ENCODE data around the gene GRIPAP1.

The GRIPAP1 gene

GRCh38 chrX:49019599-49020249 lies 17.7 kb upstream of the GRIPAP1 start:
- Histone ChIP-seq H3K27ac (ENCODE audit: low read depth, low read length) (no peak overlapping the region), H3K36me3 (ENCODE audit: control insufficient read depth, insufficient read depth, low read length) (no peaks in the 10 kb centered on the region), H3K27me3 (ENCODE audit: control insufficient read depth, insufficient read depth, low read length) (no peaks in the 10 kb centered on the region), H3K4me3 (ENCODE audit: low read length) (no peak overlapping the region), H3K4me1 (ENCODE audit: control insufficient read depth, insufficient read depth, low read length) (no peaks in the 10 kb centered on the region), H3K9ac (ENCODE audit: low read length) (no peak overlapping the region)

- no peaks in the 10 kb centered on the region for H3K4me1 ChIP-seq (ENCODE audit: control insufficient read depth, insufficient read depth, low read length)
- H3K27ac ChIP-seq (ENCODE audit: low read depth, low read length): no peak overlapping the region
- H3K4me3 ChIP-seq (ENCODE audit: low read length): no peak overlapping the region
- no peaks in the 10 kb centered on the region for H3K36me3 ChIP-seq (ENCODE audit: control insufficient read depth, insufficient read depth, low read length)
- H3K27me3 ChIP-seq (ENCODE audit: control insufficient read depth, insufficient read depth, low read length): no peaks in the 10 kb centered on the region
- no peak overlapping the region for H3K9ac ChIP-seq (ENCODE audit: low read length)
Measured at GRCh38 chrX:49019050-49019449, 17.0 kb upstream of the GRIPAP1 start.

- Histone ChIP-seq H3K4me1 (ENCODE audit: control insufficient read depth, insufficient read depth, low read length) (no peaks in the 10 kb centered on the region), H3K9ac (ENCODE audit: low read length) (no peak overlapping the region), H3K36me3 (ENCODE audit: control insufficient read depth, insufficient read depth, low read length) (no peaks in the 10 kb centered on the region), H3K27ac (ENCODE audit: low read depth, low read length) (no peak overlapping the region), H3K4me3 (ENCODE audit: low read length) (no peak overlapping the region), H3K27me3 (ENCODE audit: control insufficient read depth, insufficient read depth, low read length) (no peaks in the 10 kb centered on the region)
Measured at GRCh38 chrX:49003696-49004095, 1.6 kb upstream of the GRIPAP1 start.

- Histone ChIP-seq H3K36me3 (ENCODE audit: control insufficient read depth, insufficient read depth, low read length) (peaks cover 5% of the 10 kb centered on the region), H3K4me1 (ENCODE audit: control insufficient read depth, insufficient read depth, low read length) (no peaks in the 10 kb centered on the region), H3K27ac (ENCODE audit: low read depth, low read length) (peak overlapping the region; percentile 16), H3K4me3 (ENCODE audit: low read length) (peak overlapping the region; percentile 80), H3K27me3 (ENCODE audit: control insufficient read depth, insufficient read depth, low read length) (no peaks in the 10 kb centered on the region), H3K9ac (ENCODE audit: low read length) (peak overlapping the region; percentile 52)
Measured at GRCh38 chrX:49001521-49002090, 458 bp downstream of the GRIPAP1 start.

- Histone ChIP-seq H3K4me1 (ENCODE audit: control insufficient read depth, insufficient read depth, low read length) (no peaks in the 10 kb centered on the region), H3K9ac (ENCODE audit: low read length) (no peak overlapping the region), H3K4me3 (ENCODE audit: low read length) (peak overlapping the region; percentile 80), H3K36me3 (ENCODE audit: control insufficient read depth, insufficient read depth, low read length) (peaks cover 5% of the 10 kb centered on the region), H3K27me3 (ENCODE audit: control insufficient read depth, insufficient read depth, low read length) (no peaks in the 10 kb centered on the region), H3K27ac (ENCODE audit: low read depth, low read length) (no peak overlapping the region)
Measured at GRCh38 chrX:49000636-49001035, 1.4 kb downstream of the GRIPAP1 start.

GRCh38 chrX:48999030-48999429 lies 3.0 kb downstream of the GRIPAP1 start:
- no peaks in the 10 kb centered on the region for H3K4me1 ChIP-seq (ENCODE audit: control insufficient read depth, insufficient read depth, low read length)
- peaks cover 5% of the 10 kb centered on the region for H3K36me3 ChIP-seq (ENCODE audit: control insufficient read depth, insufficient read depth, low read length)
- H3K9ac ChIP-seq (ENCODE audit: low read length): no peak overlapping the region
- H3K27me3 ChIP-seq (ENCODE audit: control insufficient read depth, insufficient read depth, low read length): no peaks in the 10 kb centered on the region
- H3K4me3 ChIP-seq (ENCODE audit: low read length): no peak overlapping the region
- H3K27ac ChIP-seq (ENCODE audit: low read depth, low read length): no peak overlapping the region

GRCh38 chrX:48998391-48998790 lies 3.7 kb downstream of the GRIPAP1 start:
- Histone ChIP-seq H3K4me1 (ENCODE audit: control insufficient read depth, insufficient read depth, low read length) (no peaks in the 10 kb centered on the region), H3K27ac (ENCODE audit: low read depth, low read length) (no peak overlapping the region), H3K4me3 (ENCODE audit: low read length) (no peak overlapping the region), H3K27me3 (ENCODE audit: control insufficient read depth, insufficient read depth, low read length) (no peaks in the 10 kb centered on the region), H3K36me3 (ENCODE audit: control insufficient read depth, insufficient read depth, low read length) (peaks cover 5% of the 10 kb centered on the region), H3K9ac (ENCODE audit: low read length) (no peak overlapping the region)

GRCh38 chrX:48997865-48998264 lies 4.2 kb downstream of the GRIPAP1 start:
- peaks cover 5% of the 10 kb centered on the region for H3K36me3 ChIP-seq (ENCODE audit: control insufficient read depth, insufficient read depth, low read length)
- no peaks in the 10 kb centered on the region for H3K27me3 ChIP-seq (ENCODE audit: control insufficient read depth, insufficient read depth, low read length)
- H3K4me3 ChIP-seq (ENCODE audit: low read length): no peak overlapping the region
- H3K9ac ChIP-seq (ENCODE audit: low read length): no peak overlapping the region
- no peaks in the 10 kb centered on the region for H3K4me1 ChIP-seq (ENCODE audit: control insufficient read depth, insufficient read depth, low read length)
- no peak overlapping the region for H3K27ac ChIP-seq (ENCODE audit: low read depth, low read length)

- no peaks in the 10 kb centered on the region for H3K4me1 ChIP-seq (ENCODE audit: control insufficient read depth, insufficient read depth, low read length)
- H3K27ac ChIP-seq (ENCODE audit: low read depth, low read length): no peak overlapping the region
- peaks cover 5% of the 10 kb centered on the region for H3K36me3 ChIP-seq (ENCODE audit: control insufficient read depth, insufficient read depth, low read length)
- no peak overlapping the region for H3K4me3 ChIP-seq (ENCODE audit: low read length)
- H3K9ac ChIP-seq (ENCODE audit: low read length): no peak overlapping the region
- H3K27me3 ChIP-seq (ENCODE audit: control insufficient read depth, insufficient read depth, low read length): no peaks in the 10 kb centered on the region
Measured at GRCh38 chrX:48997455-48997854, 4.6 kb downstream of the GRIPAP1 start.

GRCh38 chrX:48996969-48997368 lies 5.1 kb downstream of the GRIPAP1 start:
- H3K4me1 ChIP-seq (ENCODE audit: control insufficient read depth, insufficient read depth, low read length): no peaks in the 10 kb centered on the region
- H3K27me3 ChIP-seq (ENCODE audit: control insufficient read depth, insufficient read depth, low read length): no peaks in the 10 kb centered on the region
- H3K27ac ChIP-seq (ENCODE audit: low read depth, low read length): no peak overlapping the region
- no peak overlapping the region for H3K9ac ChIP-seq (ENCODE audit: low read length)
- no peak overlapping the region for H3K4me3 ChIP-seq (ENCODE audit: low read length)
- H3K36me3 ChIP-seq (ENCODE audit: control insufficient read depth, insufficient read depth, low read length): peaks cover 5% of the 10 kb centered on the region

- no peak overlapping the region for H3K9ac ChIP-seq (ENCODE audit: low read length)
- H3K36me3 ChIP-seq (ENCODE audit: control insufficient read depth, insufficient read depth, low read length): peaks cover 9% of the 10 kb centered on the region
- no peaks in the 10 kb centered on the region for H3K27me3 ChIP-seq (ENCODE audit: control insufficient read depth, insufficient read depth, low read length)
- no peaks in the 10 kb centered on the region for H3K4me1 ChIP-seq (ENCODE audit: control insufficient read depth, insufficient read depth, low read length)
- no peak overlapping the region for H3K4me3 ChIP-seq (ENCODE audit: low read length)
- no peak overlapping the region for H3K27ac ChIP-seq (ENCODE audit: low read depth, low read length)
Measured at GRCh38 chrX:48992341-48992740, 9.7 kb downstream of the GRIPAP1 start.

- H3K36me3 ChIP-seq (ENCODE audit: control insufficient read depth, insufficient read depth, low read length): peaks cover 10% of the 10 kb centered on the region
- no peak overlapping the region for H3K27ac ChIP-seq (ENCODE audit: low read depth, low read length)
- H3K4me1 ChIP-seq (ENCODE audit: control insufficient read depth, insufficient read depth, low read length): no peaks in the 10 kb centered on the region
- no peak overlapping the region for H3K9ac ChIP-seq (ENCODE audit: low read length)
- no peak overlapping the region for H3K4me3 ChIP-seq (ENCODE audit: low read length)
- H3K27me3 ChIP-seq (ENCODE audit: control insufficient read depth, insufficient read depth, low read length): no peaks in the 10 kb centered on the region
Measured at GRCh38 chrX:48989483-48989882, 12.6 kb downstream of the GRIPAP1 start.

GRCh38 chrX:48983896-48984295 lies 18.2 kb downstream of the GRIPAP1 start:
- Histone ChIP-seq H3K4me3 (ENCODE audit: low read length) (no peak overlapping the region), H3K27me3 (ENCODE audit: control insufficient read depth, insufficient read depth, low read length) (no peaks in the 10 kb centered on the region), H3K9ac (ENCODE audit: low read length) (no peak overlapping the region), H3K36me3 (ENCODE audit: control insufficient read depth, insufficient read depth, low read length) (peaks cover 25% of the 10 kb centered on the region), H3K4me1 (ENCODE audit: control insufficient read depth, insufficient read depth, low read length) (no peaks in the 10 kb centered on the region), H3K27ac (ENCODE audit: low read depth, low read length) (no peak overlapping the region)
